Sigmoid colon (tissue), 7 donors: Measurements from ENCODE around the gene HIBCH. TPM values are rescaled to one million over a fixed set of nuclear protein-coding genes. Genes with fewer than 3 reads are reported as not detected.
A peak's percentile ranks its signal among the peaks of the same experiment; 100 is the strongest.
"Not testable (repeated sequence)": the region's sequence is repeated elsewhere in the genome, so short reads cannot be mapped to it uniquely, and the experiment has no call there.

Experiments
- DNase-seq: peaks from one replicate; pipeline ENCODE4 v3.0.0-alpha.2; 2019
- H3K27ac ChIP-seq, 4 donors: fragments of 200-600 bp; sonication (generic); one replicate each; pipeline ENCODE4 v1.5.1; 2016 to 2019; ENCODE audit warnings: mild to moderate bottlenecking in 1 of 4
- H3K27me3 ChIP-seq, 3 donors: fragments of 200-600 bp; sonication (generic); one replicate each; pipeline ENCODE4 v1.5.1; 2019; ENCODE audit warnings: mild to moderate bottlenecking in 1 of 3
- H3K36me3 ChIP-seq, 4 donors: fragments of 200-600 bp; sonication (generic); one replicate each; pipeline ENCODE4 v1.5.1; 2016 to 2019
- H3K4me1 ChIP-seq, 4 donors: fragments of 200-600 bp; sonication (generic); one replicate each; pipeline ENCODE4 v1.5.1; 2017 to 2019
- H3K4me3 ChIP-seq, 4 donors: fragments of 200-600 bp; sonication (generic); one replicate each; pipeline ENCODE4 v1.5.1; 2017 to 2019; ENCODE audit warnings: mild to moderate bottlenecking in 2 of 4, moderate library complexity in 1 of 4
- H3K9me3 ChIP-seq, 4 donors: fragments of 200-600 bp in 3 of 4; sonication (generic) in 3 of 4; one replicate each; pipeline versions ENCODE4 v1.5.1 to v1.6.1; 2013 to 2019
- CTCF ChIP-seq, 4 experiments: fragments of 450-650 bp in 3 of 4; fragments of 200-600 bp in 1 of 4; IDR thresholded peaks; one replicate each; pipeline ENCODE4 v1.5.1; 2016 to 2019; ENCODE audit warnings: antibody characterized with exemption in 4 of 4, mild to moderate bottlenecking in 3 of 4, moderate library complexity in 2 of 4
- EP300 ChIP-seq, 4 donors: sonication (generic); formaldehyde crosslinking; IDR thresholded peaks; one replicate each; pipeline ENCODE4 v1.6.1; 2017; ENCODE audit warnings: antibody characterized with exemption in 4 of 4
- POLR2A ChIP-seq, 2 donors: fragments of 450-650 bp; IDR thresholded peaks; one replicate each; pipeline ENCODE4 v1.6.1; 2016; ENCODE audit warnings: antibody characterized with exemption in 2 of 2, mild to moderate bottlenecking in 2 of 2, moderate library complexity in 2 of 2
- POLR2AphosphoS5 ChIP-seq, 4 donors: sonication (generic); formaldehyde crosslinking; IDR thresholded peaks; one replicate each; pipeline ENCODE4 v1.6.1; 2017; ENCODE audit warnings: antibody characterized with exemption in 4 of 4
- WGBS, 2 donors: extraction: QIAGEN DNeasy Blood & Tissue Kit; methylation state at CpG; one replicate each; pipeline ENCODE4 v1.1.7; 2013; 5-methylcytosine and 5-hydroxymethylcytosine counted together
- intact Hi-C: fragments of 100-400 bp; cut with DNase I; formaldehyde crosslinking; loops from one replicate; pipeline ENCODE4 v1.15.1; 2023
- polyA plus RNA-seq, 3 donors: library from polyadenylated mRNA; stranded (reverse); fragments of 200-250 nt; gene quantifications; one replicate each; pipeline ENCODE4 v1.2.3, GENCODE V29; 2013
- total RNA-seq, 4 donors: library from RNA; depleted of rRNA; stranded (reverse); fragments of >200 nt; gene quantifications; one replicate each; pipeline ENCODE4 v1.1.0, GENCODE V29; 2016
- donor health status: healthy with polysubstance abuse.
- donor health status: Bipolar disorder and iron deficiency.
- donor health status: healthy.

Gene HIBCH
- total and polyA plus RNA-seq, 7 donors, result 18.1 to 45.8 (median 21.6) TPM

- H3K36me3 ChIP-seq, result no peaks in the 10 kb centered on the region
- H3K4me1 ChIP-seq, result no peaks in the 10 kb centered on the region
- no peaks in the 10 kb centered on the region for H3K9me3 ChIP-seq
- no peak overlapping the region for H3K4me3 ChIP-seq
- no peaks in the 10 kb centered on the region for H3K27me3 ChIP-seq
- no peak overlapping the region for H3K27ac ChIP-seq
- TF ChIP-seq POLR2A (IDR thresholded peaks at IDR 0.05) (no peak), CTCF (IDR thresholded peaks at IDR 0.05) (no peak), POLR2AphosphoS5 (IDR thresholded peaks at IDR 0.05) (no peak), EP300 (IDR thresholded peaks at IDR 0.05) (no peak)
- WGBS, 2 donors, result 88 to 89% methylated on average over 1 of the region's 1 CpG
- no peak for DNase-seq
- intact Hi-C loops, result no loop called here
Observed at GRCh38 chr2:190302052-190302451, 17.6 kb downstream of the HIBCH start.

DNA sequence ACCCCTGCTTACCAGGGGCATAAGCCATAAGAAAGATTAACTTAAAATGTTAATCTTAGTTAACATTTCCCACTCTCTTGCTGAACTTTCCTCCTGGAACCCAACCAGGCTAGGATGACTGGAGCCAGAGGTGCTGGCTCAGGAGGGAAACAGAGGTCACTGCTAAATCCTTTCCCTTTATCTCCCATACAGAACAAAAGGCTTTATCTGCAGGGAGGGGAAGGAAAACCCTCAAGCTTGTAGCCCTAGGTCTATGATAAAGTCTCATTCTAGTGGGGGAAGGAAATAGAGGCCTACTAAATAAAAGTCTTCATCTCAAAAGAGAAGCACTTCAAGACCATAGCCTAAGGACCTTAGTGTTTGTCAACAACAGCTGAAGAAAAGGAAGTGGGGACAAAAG lies 18.6 kb downstream of the HIBCH start:
- Histone ChIP-seq H3K27ac (no peak overlapping the region), H3K4me3 (no peak overlapping the region), H3K9me3 (no peaks in the 10 kb centered on the region), H3K36me3 (peaks cover 0 to 7% (median 3%) of the 10 kb centered on the region in 4 donors), H3K27me3 (no peaks in the 10 kb centered on the region), H3K4me1 (no peaks in the 10 kb centered on the region)
- DNase-seq, result no peak
- no peak for TF ChIP-seq CTCF (IDR thresholded peaks at IDR 0.05)
- TF ChIP-seq POLR2AphosphoS5 (IDR thresholded peaks at IDR 0.05), result no peak
- intact Hi-C loops, result no loop called here

GRCh38 chr2:190297880-190298279 lies 21.7 kb downstream of the HIBCH start:
- intact Hi-C loops, H3K4me3 ChIP-seq, H3K4me1 ChIP-seq, H3K27me3 ChIP-seq, H3K27ac ChIP-seq, H3K9me3 ChIP-seq, DNase-seq: not testable (repeated sequence)
- peaks cover 0 to 29% (median 6%) of the 10 kb centered on the region in 4 donors for H3K36me3 ChIP-seq
- whole genome bisulfite sequencing, 2 donors, result 93 to 99% methylated on average over 2 of the region's 2 CpGs

GRCh38 chr2:190283783-190284182 lies 35.8 kb downstream of the HIBCH start:
- 77 to 91% methylated on average over 2 of the region's 2 CpGs for WGBS, 2 donors
- no peaks in the 10 kb centered on the region for H3K9me3 ChIP-seq
- no peak for DNase-seq
- no peak overlapping the region for H3K4me3 ChIP-seq
- peaks cover 0 to 26% (median 0%) of the 10 kb centered on the region in 4 donors for H3K36me3 ChIP-seq
- intact Hi-C loops, result loop anchor here (5.0 kb wide), 1 partner anchor 196 kb away; no protein-coding TSS in a partner anchor
- no peaks in the 10 kb centered on the region for H3K27me3 ChIP-seq
- no peak for TF ChIP-seq EP300 (IDR thresholded peaks at IDR 0.05)
- no peak for TF ChIP-seq POLR2A (IDR thresholded peaks at IDR 0.05)
- TF ChIP-seq CTCF (IDR thresholded peaks at IDR 0.05), result no peak
- no peak for TF ChIP-seq POLR2AphosphoS5 (IDR thresholded peaks at IDR 0.05)
- peak overlapping the region in 1 of 4 donors; percentile 4 for H3K27ac ChIP-seq
- no peaks in the 10 kb centered on the region for H3K4me1 ChIP-seq

- peaks cover 0 to 4% (median 0%) of the 10 kb centered on the region in 4 donors for H3K36me3 ChIP-seq
- DNase-seq, result no peak
- 89 to 91% methylated on average over 5 of the region's 5 CpGs for WGBS, 2 donors
- H3K27ac ChIP-seq, result no peak overlapping the region
- intact Hi-C loops, result loop anchor here (5.0 kb wide), 1 partner anchor 193 kb away; no protein-coding TSS in a partner anchor
- H3K4me1 ChIP-seq, result no peaks in the 10 kb centered on the region
- H3K4me3 ChIP-seq, result no peak overlapping the region
- no peaks in the 10 kb centered on the region for H3K9me3 ChIP-seq
- H3K27me3 ChIP-seq, result no peaks in the 10 kb centered on the region
- TF ChIP-seq CTCF (IDR thresholded peaks at IDR 0.05) (no peak), POLR2A (IDR thresholded peaks at IDR 0.05) (no peak), POLR2AphosphoS5 (IDR thresholded peaks at IDR 0.05) (no peak), EP300 (IDR thresholded peaks at IDR 0.05) (no peak)
Observed at GRCh38 chr2:190280565-190281350, 38.9 kb downstream of the HIBCH start.

DNA sequence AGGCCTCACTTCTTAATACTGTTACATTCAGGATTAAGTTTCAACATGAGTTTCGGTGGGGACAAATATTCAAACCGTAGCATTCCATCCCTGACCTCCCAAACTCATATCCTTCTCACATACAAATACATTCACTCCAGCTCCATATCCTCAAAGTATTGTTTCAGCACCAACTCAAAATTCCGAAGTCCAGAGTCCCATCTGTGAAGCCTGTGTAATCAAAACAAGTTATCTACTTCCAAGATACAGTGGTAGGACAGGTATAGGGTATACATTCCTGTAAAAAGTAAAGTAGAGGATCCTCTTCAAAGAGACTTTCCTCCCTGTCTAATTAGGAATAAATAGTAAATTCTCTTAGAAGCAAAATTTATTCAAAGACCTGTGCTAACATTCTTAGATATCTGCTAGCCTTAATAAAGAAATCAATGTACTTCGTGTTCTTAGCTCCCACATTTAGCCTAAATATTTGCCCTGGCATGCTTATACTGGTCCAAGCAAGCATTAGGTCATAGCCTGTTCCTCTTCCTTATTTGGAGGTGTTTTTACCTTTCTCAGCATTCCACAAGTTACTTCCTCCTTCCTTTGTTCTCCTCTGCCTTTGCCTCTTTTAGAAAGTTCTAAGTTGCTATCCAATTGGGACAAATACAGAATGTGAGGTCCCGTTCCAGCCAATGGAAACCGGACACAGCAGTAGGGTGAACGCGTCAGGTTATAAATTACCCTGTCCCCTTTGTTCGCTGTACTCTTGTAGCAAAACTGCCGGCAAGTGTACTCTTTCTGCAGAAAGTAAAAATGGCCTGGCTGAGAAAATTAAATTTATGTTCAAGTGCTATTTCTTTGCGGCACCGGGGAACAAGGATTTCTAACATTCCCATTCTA lies 40.1 kb downstream of the HIBCH start:
- not testable (repeated sequence) for H3K9me3 ChIP-seq, H3K4me3 ChIP-seq, H3K36me3 ChIP-seq, H3K27me3 ChIP-seq, H3K27ac ChIP-seq, H3K4me1 ChIP-seq, DNase-seq
- intact Hi-C loops, result loop anchor here (5.0 kb wide), 1 partner anchor 192 kb away; no protein-coding TSS in a partner anchor
- 86 to 91% methylated on average over 12 of the region's 12 CpGs for WGBS, 2 donors
